Activated gamma-delta T cell (primary cell): ENCODE results near the gene LDHA.

Experiments
- DNase-seq: peaks from one replicate; lab custom pipeline; 2025; lab: John Stamatoyannopoulos, UW
- total RNA-seq, 2 donors: gene quantifications; one replicate each; lab custom pipeline; 2026; lab: John Stamatoyannopoulos, UW

LDHA gene
- 154 to 383 reads per million in 2 donors for total RNA-seq

DNA sequence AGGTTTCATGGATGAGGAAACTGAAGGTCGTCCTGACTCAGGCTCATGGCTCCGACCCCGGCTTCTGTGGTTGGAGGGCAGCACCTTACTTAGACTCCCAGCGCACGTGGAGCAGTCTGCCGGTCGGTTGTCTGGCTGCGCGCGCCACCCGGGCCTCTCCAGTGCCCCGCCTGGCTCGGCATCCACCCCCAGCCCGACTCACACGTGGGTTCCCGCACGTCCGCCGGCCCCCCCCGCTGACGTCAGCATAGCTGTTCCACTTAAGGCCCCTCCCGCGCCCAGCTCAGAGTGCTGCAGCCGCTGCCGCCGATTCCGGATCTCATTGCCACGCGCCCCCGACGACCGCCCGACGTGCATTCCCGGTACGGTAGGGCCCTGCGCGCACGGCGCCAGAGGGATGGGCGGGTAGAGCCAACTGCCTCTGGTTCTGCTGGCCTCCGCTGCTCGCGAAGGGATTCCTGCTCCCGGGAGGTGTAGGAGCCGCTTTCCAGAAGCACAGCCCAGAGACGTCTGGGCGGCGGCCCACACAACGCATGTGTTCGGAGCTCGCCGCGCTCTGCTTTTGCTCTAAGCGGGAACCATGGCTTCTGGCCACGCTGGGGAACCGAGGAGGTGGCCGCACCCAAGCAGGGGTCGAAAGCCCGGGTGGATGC is at the start of gene LDHA:
Gene LDHA, plus strand, starts transcription at position 289 of the 653 bp plus-strand sequence. CDS start 2,280 bp downstream, outside the sequence.
- DNase-seq, result peak; percentile 99

- no peak for DNase-seq
These were observed 46.8 kb upstream of the LDHA start for GRCh38 chr11:18347471-18348125.

GRCh38 chr11:18352581-18352980 is 41.8 kb upstream of the LDHA start:
- no peak for DNase-seq

GRCh38 chr11:18358646-18359045 is 35.7 kb upstream of the LDHA start:
- DNase-seq, result no peak

DNA sequence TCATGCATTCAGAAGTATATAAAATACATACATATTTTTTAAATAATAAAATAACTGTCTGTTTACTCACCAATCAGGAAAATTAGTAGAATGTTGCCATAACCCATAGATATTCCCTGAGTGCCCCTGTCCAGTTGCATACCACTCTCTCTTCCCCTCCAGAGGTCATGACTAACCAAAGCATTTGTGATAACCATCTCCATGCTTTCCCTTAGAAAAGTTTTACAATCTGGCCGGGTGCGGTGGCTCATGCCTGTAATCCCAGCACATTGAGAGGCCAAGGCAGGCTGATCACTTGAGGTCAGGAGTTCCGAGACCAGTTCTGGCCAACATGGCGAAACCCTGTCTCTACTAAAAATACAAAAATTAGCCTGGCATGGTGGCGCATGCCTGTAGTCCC is 33.2 kb upstream of the LDHA start:
- DNase-seq, result no peak

GRCh38 chr11:18364495-18365073 is 29.8 kb upstream of the LDHA start:
- no peak for DNase-seq

GRCh38 chr11:18365741-18366140 is 28.6 kb upstream of the LDHA start:
- no peak for DNase-seq

GRCh38 chr11:18366286-18366685 is 28.1 kb upstream of the LDHA start:
- no peak for DNase-seq

DNA sequence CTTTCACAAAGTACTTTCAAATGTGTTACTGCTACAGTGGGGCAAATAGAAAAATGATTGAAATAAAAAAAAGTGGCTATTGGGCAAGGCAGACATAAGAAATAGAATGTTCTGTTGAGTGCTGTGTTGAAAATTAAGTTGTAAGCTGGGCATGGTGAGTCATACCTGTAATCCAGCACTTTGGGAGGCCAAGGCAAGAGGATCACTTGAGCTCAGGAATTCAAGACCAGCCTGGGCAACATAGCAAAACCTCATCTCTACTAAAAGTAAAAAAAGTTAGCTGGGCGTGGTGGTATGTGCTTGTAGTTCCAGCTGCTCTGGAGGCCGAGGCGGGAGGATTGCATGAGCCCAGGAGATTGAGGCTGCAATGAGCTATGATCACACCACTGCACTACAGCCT is 26.9 kb upstream of the LDHA start:
- DNase-seq, result no peak

GRCh38 chr11:18368221-18368620 is 26.1 kb upstream of the LDHA start:
- no peak for DNase-seq

DNA sequence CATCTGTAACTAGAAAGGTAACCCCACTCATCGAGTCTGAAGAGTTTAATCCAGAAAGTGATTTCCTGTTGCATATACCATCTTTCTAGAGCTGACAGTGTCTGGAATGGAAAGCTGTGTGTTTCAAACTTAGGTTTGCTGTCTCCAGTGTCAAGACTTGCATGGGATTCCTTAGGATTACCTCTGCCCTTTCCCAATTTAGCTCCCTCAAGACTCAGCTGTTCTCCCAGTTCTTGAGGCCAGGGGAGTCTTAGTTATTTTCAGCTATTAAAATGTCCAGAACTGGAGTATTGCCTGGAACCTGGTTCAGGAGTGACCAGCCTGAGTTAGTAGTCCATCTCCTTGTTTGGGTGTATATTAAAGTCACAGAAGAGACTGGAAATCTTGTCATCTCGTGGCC is 25.0 kb upstream of the LDHA start:
- DNase-seq, result no peak

- no peak for DNase-seq
These were observed 23.1 kb upstream of the LDHA start for GRCh38 chr11:18371279-18371678.

GRCh38 chr11:18372201-18372600 is 22.2 kb upstream of the LDHA start:
- no peak for DNase-seq

DNA sequence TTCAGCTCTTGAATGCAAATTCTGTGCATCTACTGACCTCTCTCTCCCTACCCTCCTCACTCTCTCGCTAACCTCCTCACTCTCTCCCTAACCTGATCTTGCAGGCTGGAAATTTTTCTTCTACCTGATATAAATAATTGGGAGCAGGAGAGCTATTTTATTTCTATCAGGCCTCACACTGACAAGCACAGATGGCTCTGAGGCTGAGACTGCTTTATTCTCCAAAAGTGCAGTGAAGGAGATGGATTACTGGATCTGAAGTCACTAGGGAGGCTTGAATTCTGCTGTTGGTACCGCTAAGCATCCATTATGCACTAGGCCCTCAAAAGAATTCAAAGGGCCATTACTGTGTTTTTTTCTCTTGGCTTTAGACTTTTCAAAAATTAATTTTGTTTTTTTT is 19.4 kb upstream of the LDHA start:
- no peak for DNase-seq

GRCh38 chr11:18375941-18376340 is 18.4 kb upstream of the LDHA start:
- DNase-seq, result no peak

DNA sequence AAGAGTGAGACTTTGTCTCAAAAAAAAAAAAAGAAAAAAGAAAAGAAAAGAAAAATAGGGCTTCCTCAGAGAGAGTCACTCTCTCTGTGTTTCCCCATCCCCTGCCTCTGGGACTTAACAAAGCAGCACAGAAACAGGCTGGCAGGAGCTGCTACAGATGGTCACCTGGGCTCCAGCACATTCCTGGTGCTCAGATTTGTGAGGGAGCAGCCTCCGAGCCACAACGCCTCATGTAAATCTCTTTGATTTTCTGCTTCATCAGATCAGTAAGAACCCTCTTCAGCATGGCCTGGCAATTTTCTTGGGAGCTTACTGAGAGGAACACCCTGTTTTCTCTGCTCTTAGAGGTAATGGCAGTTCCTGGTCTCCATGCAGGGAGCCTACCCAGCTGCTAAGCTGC is 15.2 kb upstream of the LDHA start:
- no peak for DNase-seq

GRCh38 chr11:18383388-18384156 is 10.8 kb upstream of the LDHA start:
- no peak for DNase-seq

DNA sequence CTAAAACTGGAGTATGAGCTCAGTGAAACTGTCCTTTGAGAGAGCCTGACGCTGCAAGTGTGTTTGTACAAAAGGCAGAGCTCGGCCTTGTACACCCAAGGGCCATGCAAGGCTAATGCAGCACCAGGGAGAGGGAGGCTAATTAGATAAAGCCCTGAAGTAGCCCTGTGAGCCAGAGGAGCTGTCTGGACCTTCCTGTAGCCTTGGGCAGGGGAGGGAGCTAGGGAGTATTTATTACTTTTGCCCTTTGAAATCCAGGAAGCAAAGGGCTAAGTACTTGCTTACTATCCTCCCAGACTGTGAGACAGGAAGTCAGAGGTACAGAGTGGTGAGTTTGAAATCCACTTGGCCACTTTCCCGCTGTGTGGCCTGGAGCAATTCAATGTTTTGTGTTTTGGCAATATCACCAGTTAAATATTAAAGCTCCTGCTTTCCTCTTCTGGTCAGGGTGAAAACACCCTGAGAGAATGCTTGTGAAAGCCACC is 10.2 kb upstream of the LDHA start:
- no peak for DNase-seq

- DNase-seq, result no peak
These were observed 4.3 kb upstream of the LDHA start for GRCh38 chr11:18390088-18390487.

- no peak for DNase-seq
These were observed 1.7 kb upstream of the LDHA start for GRCh38 chr11:18392434-18393321.

DNA sequence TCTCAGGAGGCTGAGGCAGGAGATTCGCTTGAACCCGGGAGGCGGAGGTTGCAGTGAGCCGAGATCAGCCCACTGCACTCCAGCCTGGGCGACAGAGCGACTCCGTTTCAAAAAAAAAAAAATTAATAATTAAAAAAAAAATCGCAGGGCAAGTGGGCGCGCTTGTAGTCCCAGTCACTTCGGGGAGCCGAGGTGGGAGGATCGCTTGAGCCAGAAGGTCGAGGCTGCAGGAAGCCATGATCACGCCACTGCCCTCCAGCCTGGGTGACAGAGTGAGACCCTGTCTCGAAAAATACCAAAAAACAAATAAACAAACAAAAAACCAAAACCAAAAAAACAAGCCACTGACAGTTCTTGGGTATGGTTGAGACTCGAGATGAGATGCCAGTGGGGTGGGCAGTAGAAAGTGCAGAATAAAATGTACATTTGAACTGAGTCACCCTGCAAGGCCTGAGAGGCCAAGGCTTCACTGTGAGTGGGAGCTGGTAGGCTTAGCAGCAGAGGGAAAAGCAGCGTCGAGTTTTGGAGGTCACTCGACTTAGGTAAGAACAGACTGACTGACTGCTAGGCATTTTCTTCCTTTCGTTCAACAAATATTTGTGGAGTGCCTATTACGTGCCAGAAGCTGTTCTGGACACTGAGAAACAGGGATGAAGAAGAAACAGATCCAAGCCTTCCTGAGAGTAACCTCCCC is 635 bp upstream of the LDHA start:
- DNase-seq, result no peak
